ENCODE measurements around the gene ABCG1.
A peak's percentile ranks its signal among the peaks of the same experiment; 100 is the strongest.

ABCG1 gene

DNA sequence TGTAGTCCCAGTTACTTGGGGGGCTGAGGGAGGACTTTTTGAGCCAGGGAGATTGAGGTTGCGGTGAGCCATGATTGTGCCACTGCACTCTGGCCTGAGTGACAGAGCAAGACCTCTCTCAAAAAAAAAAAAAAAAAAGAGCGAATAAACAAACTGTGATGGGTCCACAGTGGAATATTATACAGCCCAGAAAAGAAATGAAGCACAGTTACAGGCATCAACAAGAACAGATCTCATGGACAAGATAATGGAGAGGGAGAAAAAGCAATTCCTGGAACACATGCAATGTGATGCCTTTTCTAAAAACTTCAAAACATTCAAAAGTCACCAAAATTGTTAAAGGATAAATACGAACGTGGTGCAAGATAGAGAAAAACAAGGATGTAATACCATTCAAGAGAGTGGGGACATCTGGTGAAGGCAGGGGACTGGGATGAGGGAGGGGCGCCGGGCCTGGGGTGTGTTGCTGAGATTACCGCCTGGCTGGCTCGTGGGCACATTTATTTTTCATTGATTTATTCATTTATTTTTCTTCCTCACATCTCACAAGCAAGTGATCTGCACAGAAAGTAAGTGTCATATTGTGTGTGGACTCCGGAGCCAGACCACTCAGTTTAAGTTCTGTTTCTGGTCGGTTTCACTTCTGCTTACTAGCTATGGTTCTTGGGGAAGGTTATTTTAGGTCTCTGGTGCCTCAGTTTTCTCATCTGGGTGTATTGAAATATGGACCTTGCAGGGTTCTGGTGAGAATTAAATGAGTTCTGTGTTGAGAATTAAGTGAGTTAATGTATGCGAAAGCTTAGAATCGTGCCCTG lies 30.1 kb downstream of the ABCG1 start:
- TF ChIP-seq, protein P1, sequence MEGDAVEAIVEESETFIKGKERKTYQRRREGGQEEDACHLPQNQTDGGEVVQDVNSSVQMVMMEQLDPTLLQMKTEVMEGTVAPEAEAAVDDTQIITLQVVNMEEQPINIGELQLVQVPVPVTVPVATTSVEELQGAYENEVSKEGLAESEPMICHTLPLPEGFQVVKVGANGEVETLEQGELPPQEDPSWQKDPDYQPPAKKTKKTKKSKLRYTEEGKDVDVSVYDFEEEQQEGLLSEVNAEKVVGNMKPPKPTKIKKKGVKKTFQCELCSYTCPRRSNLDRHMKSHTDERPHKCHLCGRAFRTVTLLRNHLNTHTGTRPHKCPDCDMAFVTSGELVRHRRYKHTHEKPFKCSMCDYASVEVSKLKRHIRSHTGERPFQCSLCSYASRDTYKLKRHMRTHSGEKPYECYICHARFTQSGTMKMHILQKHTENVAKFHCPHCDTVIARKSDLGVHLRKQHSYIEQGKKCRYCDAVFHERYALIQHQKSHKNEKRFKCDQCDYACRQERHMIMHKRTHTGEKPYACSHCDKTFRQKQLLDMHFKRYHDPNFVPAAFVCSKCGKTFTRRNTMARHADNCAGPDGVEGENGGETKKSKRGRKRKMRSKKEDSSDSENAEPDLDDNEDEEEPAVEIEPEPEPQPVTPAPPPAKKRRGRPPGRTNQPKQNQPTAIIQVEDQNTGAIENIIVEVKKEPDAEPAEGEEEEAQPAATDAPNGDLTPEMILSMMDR (IDR thresholded peaks at IDR 0.05; ENCODE audit: extremely low read depth, missing control alignments): no peak
- DNase-seq (ENCODE audit: low spot score): peak; percentile 75

DNA sequence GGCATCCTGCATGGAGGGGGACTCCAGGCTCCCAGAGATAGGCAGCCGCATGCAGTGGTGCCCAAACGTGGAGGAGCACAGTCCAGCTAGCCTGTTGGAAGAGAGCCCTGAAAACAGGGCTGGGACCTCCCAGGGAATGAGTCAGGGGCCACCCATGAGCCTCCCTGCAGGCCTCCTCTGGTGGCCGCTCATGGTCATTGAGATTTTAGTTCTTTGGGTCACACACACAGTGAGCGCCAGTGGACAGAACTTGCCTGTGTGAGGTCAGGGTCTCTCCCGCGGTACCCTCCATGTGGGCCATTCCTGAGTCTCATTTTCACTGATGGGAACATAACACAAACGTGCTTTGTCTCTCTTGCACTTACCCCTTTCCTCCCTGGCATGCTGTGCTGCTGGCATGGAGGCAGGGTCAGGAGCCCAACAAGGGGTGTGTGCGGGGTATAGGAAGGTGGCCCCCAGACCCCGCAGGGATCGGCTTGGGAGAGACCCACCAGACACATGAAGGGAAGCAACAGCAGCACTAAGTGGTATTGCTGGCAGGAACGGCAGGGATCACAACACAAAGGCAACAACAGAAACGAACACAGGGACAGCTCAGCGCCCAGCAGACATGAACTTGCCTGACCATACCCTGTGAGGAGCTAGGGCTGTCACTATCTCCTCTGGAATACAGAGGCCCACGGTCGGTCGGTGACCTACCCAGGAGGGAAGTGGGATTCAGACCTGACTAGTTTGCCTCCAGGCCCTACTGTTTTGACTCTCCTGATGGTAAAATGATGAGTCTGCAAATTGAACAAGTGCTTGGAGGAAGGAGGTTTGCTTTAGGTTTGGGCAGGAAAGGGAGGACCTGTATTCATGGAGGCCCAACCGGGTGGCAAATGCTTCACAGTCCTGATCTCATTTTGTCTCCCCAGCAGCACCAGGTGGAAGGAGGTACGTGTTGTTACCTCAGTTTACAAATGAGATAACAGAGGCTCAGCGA lies 31.8 kb downstream of the ABCG1 start:
- TF ChIP-seq, protein P1 (IDR thresholded peaks at IDR 0.05; ENCODE audit: extremely low read depth, missing control alignments): no peak
- no peak for DNase-seq (ENCODE audit: low spot score)

DNA sequence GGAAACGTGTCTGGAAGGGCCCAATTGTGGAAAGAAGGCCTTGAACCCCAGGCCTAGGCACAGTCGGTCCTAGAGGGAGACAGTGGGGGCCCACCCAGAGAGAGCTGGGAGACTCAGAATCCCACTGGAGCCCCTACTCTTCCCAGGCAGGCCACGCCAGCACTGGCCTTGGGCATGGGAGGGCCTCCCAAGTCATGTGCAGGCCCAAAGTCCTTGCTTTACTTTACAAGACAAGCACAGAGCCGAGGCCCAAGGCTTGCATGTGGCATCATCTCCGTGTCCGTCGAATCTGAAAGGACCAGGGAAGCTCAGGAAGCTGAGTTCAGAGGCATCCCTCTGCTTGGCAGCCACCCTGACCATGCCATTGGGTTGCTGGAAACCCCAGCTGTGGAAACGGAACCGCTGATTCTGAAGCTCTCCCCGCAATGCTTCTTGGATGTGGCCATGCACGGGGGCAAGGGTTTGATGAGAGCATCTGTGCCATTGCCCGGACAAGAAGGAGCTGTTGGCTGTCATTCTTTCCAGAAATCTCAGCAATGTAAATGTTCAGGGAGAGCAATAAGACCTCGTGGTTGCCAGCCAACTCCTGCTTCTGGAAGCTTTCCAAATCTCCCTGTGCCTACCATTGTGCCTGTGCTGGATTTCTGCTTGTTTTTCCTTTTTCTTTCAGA lies 32.8 kb downstream of the ABCG1 start:
- no peak for DNase-seq (ENCODE audit: low spot score)
- TF ChIP-seq, protein P1 (IDR thresholded peaks at IDR 0.05; ENCODE audit: extremely low read depth, missing control alignments): no peak

DNA sequence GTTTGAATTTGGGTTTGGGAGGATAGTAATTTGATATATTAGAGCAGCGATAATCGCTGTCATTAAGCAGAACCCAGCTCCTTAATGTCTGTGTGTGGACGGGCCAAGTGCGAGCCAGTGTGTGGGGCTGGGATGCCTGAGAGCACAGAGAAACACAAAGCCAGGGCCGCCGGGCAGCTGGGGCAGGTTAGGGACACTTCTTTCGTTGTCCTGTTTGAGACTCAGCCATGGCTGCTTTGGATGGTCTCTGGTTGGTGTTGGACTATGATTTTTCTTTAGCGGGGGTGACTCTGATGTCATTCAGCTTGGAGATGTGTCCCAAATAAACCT lies 33.4 kb downstream of the ABCG1 start:
- TF ChIP-seq, protein P1 (IDR thresholded peaks at IDR 0.05; ENCODE audit: extremely low read depth, missing control alignments): no peak
- no peak for DNase-seq (ENCODE audit: low spot score)

DNA sequence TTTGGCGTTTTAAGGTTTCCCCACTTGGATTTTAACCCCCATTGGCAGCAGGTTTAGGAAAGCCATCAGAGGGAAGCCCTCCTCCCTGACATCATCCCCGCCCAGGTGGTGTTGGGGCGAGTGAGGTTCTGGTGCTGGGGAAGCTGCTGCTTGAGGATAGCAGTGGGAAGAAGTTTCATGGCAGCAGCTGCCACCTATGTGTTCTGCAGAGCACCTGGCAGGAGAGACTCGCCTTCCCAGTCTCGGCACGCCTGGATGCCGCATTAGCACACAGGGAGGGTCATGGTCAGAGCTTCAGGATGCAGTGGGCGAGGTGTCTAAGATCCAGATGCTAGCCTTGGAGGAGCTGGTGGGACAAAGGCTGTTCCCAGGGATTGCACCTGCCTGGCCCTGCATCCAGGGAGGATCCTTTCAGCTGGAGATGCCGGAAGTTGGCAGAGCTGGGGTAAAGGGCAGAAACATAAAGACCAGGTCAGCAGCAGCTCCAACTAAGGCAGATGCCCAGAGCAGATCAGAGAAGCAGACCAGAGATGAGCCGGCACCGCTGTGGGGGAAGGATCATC lies 33.9 kb downstream of the ABCG1 start:
- no peak for DNase-seq (ENCODE audit: low spot score)
- TF ChIP-seq, protein P1 (IDR thresholded peaks at IDR 0.05; ENCODE audit: extremely low read depth, missing control alignments): no peak

DNA sequence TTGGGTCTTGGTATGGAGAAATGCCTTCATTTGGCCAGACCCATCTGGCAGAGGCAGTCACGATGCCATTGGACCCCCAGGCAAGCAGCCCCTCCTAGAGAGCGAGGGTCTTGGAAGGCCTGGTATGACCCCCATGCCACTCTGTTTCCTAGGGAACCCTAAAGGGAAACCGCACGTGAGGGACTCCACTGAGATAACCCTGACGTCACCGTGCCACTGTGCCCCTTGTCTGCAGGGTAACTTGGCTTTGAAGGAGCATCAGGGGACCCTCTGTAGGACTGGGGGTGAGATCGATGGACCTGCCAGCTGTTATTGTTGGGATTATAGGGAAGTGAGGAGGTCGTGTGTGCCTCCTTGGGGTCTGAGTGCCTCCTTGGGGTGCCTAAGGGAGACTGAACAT lies 34.5 kb downstream of the ABCG1 start:
- TF ChIP-seq, protein P1 (IDR thresholded peaks at IDR 0.05; ENCODE audit: extremely low read depth, missing control alignments): no peak
- DNase-seq (ENCODE audit: low spot score): no peak
